ENCODE data around the gene PHPT1.
"Not testable (repeated sequence)": the region's sequence is repeated elsewhere in the genome, so short reads cannot be mapped to it uniquely, and the experiment has no call there.

Gene PHPT1

GRCh38 chr9:136823136-136824046 lies 25.8 kb upstream of the PHPT1 start:
- DNase-seq, result no peak

GRCh38 chr9:136824496-136825225 lies 24.5 kb upstream of the PHPT1 start:
- DNase-seq, result no peak

- no peak for DNase-seq
Measured at GRCh38 chr9:136825295-136826187, 23.7 kb upstream of the PHPT1 start.

GRCh38 chr9:136826188-136826541 lies 23.0 kb upstream of the PHPT1 start:
- no peak for DNase-seq

DNA sequence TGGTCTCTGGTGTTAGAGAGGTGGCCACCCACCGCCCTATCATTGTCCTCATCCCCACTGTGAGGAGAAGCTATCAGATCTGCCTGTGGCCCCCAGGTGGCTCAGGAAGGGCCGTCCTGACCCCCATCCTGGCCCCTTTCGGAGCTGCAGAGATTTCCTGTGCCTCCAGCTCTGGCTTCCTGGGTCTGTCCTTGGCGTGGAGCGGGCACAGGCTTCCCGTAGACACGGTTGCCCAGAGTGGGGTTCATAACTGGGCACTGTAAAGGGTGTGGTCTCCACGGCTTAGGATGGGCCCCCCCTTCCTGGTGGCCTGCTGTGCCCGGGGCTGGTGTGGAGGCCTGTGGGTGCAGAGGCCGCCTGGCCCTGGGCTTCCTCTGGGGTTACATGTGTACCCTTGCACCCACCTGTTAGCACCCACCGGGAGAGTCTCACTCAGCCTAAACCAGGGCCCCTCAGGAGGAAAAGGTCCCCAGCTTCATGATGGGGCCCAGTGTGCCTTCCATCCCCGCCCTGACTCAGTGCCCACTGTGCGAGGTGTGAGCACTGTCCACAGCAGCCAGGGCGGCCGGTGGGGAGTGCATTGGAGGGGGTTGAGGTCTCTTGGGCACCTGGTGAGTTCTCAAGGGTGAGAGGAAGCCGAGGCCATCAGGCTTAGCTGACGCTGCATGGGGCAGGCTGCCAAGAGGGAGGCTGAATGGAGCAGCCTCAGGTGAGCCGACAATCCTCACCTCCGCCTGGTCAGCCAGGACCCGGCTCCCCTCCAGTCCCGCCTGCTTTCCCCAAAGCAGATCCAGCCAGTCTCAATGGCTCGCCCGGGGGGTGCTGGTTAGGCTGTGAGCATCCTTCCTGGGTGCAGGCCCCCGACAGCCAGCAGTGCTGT lies 22.3 kb upstream of the PHPT1 start:
- DNase-seq, result no peak

DNA sequence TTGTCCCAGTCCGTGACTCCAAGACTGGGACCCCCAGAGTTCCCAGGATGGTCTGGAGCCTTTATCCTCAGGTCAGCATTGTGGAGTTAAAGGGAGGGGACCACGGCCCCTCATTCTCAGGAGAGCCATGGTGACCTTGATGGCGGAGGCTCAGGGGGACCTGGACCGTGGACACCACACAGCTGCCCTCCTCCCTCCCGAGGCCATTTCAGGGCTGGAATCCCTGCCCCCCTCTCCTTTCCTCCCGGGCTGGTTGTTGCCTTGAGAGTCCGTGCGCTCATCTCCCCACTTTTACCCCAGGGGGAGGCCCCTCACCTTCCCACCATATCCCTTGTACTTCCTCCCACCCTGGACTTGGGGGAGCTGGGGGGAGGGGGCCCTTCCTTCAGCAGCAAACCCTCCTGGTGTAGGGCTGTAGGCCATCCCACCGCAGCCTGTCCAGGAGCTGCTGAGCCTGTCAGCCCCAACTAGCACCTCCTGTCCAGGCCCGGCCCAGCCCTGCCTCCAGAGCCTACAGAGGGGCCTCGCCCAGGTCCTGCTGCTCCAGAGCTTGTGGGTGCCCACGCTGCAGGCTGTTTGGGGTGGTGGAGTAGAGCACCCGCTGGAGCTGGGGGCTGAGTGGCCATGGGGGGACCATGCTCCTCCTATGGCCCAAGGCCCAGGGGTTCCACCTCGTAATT lies 21.3 kb upstream of the PHPT1 start:
- no peak for DNase-seq

DNA sequence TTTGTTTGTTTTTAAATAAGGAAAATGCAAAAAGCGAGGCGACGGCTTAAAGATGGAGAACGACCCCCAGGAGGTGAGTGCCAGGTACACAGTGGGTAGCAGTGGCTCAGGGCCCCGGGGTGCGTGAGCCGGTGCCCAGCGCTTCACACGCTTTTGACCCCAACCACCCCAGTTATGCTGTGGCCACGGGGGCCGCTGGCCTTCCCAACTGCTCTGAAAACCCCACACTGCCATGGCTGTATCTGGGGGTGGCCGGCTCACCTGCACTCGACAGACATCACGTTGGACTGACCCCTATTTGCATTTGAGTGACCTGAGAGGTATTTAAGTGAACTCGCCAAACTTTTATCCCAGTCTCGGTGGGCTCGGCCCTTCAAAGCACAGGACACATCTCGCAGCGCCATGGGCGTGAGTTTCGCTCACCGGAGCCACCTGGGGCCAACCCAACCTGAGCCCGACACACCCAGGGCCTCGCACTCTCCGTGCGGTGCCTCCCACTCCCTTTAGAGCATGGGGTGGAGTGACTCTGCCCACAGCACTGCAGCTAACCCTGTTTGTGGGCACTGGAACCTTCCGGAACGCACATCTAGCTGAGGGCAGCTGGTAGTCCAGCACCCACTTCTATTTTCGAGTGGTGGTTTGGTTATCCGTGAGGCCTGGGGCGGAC lies 20.6 kb upstream of the PHPT1 start:
- DNase-seq, result no peak

DNA sequence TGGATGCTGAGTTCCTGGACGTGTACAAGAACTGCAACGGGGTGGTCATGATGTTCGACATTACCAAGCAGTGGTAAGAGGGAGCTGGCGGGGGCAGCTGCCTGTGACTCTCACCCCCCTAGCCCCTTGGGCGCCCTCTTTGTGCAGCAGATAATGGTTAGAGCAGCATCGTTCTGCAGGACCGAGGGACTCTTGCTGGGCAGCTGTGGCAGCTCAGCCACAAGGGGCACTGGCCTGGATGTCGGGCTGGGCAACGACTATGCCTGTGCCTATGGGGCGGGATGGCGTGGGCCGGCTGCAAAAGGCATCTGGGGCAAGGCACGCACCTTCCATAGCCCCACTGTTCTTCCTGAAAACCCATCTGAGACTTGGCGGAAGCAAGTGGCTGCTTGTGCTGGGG lies 19.8 kb upstream of the PHPT1 start:
- DNase-seq, result no peak

DNA sequence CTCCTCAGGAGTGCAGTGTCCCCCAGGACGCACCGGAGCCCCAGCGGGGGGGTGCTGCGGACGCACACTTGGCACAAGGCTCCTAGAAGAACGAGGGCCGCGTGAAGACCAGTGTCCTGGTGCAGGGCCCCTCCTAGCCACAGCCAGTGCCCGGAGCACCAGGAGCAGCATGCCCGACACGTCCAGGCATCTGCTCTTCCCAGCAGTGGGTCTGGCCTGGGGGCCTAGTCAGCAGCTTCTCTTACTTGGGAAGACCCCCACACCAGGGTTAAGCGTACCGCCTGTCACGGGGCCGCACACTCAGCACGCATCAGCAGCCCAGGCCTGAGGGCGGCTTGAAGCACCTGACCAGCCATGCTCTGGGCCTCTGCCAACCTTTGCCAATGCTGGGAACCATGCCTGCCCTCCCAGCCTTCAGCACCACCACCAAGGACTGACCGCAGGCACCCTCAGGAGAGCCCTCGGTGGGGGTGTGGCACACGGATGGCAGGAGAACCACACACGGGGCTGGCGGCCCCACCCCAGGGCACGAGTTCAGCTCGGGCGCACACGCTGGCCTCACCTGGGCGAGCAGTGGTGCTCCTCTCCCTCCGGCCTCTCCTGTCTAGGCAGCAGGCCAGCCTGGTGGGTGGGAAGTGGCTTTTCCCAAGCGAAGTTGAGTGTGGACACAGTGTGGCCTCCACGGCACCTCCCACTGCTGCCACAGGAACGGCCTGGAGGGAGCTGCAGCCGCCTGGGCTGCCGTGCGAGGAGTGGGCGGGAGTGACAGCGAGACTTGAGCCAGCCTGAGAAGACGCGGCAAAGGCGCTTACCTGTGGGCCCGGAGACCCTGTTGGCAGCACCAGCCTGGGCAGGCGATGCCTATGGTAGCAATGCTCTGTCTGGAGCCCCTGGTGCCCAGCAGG lies 19.0 kb upstream of the PHPT1 start:
- no peak for DNase-seq

GRCh38 chr9:136831002-136831719 lies 18.0 kb upstream of the PHPT1 start:
- DNase-seq, result no peak

DNA sequence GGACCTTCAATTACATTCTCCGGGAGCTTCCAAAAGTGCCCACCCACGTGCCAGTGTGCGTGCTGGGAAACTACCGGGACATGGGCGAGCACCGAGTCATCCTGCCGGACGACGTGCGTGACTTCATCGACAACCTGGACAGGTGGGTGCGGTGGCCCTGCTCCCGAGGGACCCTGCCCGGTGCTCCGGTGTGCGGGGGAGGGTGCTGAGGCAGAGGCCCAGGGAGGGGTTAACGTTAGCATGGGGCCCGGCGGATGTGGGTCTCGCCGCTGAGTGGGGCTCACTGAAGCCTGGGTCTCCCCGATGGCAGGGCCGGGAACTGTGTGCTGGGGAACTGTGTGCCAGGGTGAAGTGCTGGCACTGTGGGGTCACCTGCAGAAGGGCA lies 17.5 kb upstream of the PHPT1 start:
- DNase-seq, result no peak

- no peak for DNase-seq
Measured at GRCh38 chr9:136832581-136832980, 16.6 kb upstream of the PHPT1 start.

DNA sequence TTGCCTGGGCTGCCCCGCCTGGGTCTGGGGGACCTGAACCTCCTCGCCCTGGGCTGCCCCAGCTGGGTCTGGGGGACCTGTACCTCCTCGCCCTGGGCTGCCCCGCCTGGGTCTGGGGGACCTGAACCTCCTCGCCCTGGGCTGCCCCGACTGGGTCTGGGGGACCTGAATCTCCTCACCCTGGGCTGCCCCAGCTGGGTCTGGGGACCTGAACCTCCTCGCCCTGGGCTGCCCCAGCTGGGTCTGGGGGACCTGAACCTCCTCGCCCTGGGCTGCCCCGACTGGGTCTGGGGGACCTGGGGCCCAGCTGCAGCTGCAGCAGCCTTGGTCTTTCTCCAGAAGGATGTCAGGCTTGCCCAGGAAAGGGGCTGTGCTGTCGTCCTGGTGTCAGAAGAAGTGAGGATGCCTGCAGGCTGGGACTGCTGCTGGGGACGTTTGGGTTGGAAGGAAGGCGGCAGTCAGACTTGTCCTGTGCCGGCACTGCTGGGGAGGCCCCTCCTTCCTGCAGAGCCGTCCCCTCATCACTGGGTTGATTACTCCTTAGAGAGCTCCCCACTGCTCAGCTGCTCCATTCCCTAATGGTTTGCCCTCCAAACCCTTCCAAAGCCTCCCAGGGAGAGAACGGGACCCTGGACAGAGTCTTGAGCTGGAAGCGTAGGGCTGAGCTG lies 15.7 kb upstream of the PHPT1 start:
- not testable (repeated sequence) for DNase-seq

DNA sequence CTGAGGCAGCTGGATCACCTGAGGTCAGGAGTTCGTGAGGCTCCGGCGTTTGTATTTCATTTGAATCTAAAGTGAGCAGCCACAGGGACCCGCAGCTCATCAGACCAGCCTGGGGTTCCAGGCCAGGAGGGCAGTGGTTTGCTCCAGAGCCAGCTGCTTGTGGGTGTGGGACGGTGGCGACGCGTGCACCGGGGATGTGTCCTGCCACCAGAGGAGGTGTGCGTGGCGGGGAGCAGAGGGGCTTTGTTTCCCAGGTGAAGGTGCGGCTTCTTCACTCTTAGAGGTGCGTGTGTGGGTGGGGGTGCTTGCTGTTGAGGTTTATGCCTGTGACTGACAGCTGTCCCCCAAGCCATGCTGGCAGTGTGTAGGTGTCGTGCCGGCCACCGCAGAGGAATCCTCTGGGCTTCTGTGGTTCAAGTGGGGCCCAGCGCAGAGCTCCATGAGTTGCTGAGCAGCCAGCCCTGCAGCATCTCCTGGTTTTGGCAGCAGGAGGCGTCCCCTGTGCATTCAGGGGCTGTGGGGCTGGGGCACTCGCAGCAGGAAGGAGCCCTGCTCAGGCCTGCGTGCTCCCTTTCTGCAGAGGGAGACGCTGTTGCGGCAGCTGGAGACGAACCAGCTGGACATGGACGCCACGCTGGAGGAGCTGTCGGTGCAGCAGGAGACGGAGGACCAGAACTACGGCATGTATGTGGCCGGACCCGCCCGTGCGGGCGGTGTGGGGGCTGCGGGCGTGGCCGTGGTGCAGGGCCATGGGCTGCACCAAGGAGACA lies 13.9 kb upstream of the PHPT1 start:
- no peak for DNase-seq

GRCh38 chr9:136835932-136836904 lies 13.0 kb upstream of the PHPT1 start:
- DNase-seq, result no peak

DNA sequence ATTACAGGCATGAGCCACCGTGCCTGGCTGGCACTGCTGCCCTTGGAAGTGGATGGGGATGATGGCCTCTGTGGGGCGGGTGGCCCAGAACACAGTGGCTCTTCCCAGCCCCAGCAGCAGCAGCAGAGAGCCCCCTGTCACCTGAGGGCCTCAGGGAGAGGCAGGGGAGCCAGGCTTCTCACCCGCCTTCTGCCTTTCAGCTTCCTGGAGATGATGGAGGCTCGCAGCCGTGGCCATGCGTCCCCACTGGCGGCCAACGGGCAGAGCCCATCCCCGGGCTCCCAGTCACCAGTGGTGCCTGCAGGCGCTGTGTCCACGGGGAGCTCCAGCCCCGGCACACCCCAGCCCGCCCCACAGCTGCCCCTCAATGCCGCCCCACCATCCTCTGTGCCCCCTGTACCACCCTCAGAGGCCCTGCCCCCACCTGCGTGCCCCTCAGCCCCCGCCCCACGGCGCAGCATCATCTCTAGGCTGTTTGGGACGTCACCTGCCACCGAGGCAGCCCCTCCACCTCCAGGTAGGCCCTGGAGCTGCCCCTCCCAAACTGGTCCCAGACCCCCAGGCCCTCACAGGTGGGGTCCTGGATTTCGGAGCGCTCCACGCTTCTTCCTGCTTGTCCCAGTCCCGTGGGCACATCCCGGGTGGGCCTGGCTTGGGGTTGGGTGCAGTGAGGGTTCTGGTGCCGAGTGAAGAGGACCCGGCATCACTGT lies 11.9 kb upstream of the PHPT1 start:
- DNase-seq, result no peak

Data from activated CD4-positive, alpha-beta T cell treated with anti-CD3 and anti-CD28 coated beads for 4 hours (primary cell).